Right forelimb (tissue), 1 donor: ENCODE data around the gene PCNX4.

Experiments used
- DNase-seq: peaks from one replicate; pipeline ENCODE4 v3.0.0-alpha.2; 2018

PCNX4 gene

GRCh38 chr14:60178164-60178563 lies 86.4 kb downstream of the PCNX4 start:
- DNase-seq = no peak

- no peak for DNase-seq
Observed at GRCh38 chr14:60178820-60179219, 87.1 kb downstream of the PCNX4 start.

- no peak for DNase-seq
Observed at GRCh38 chr14:60179431-60179869, 87.7 kb downstream of the PCNX4 start.

- no peak for DNase-seq
Observed at GRCh38 chr14:60183138-60183537, 91.4 kb downstream of the PCNX4 start.

GRCh38 chr14:60183741-60184140 lies 92.0 kb downstream of the PCNX4 start:
- no peak for DNase-seq

GRCh38 chr14:60184146-60184904 lies 92.6 kb downstream of the PCNX4 start:
- no peak for DNase-seq

- DNase-seq = no peak
Observed at GRCh38 chr14:60184905-60185555, 93.3 kb downstream of the PCNX4 start.

- DNase-seq = no peak
Observed at GRCh38 chr14:60188115-60188514, 96.4 kb downstream of the PCNX4 start.

- DNase-seq = no peak
Observed at GRCh38 chr14:60188696-60189095, 97.0 kb downstream of the PCNX4 start.

GRCh38 chr14:60189923-60190840 lies 98.5 kb downstream of the PCNX4 start:
- DNase-seq = no peak

GRCh38 chr14:60195179-60195810 lies 103.6 kb downstream of the PCNX4 start:
- no peak for DNase-seq

- DNase-seq = no peak
Observed at GRCh38 chr14:60196291-60196690, 104.6 kb downstream of the PCNX4 start.

- DNase-seq = no peak
Observed at GRCh38 chr14:60197629-60198303, 106.0 kb downstream of the PCNX4 start.

- DNase-seq = no peak
Observed at GRCh38 chr14:60199321-60199720, 107.6 kb downstream of the PCNX4 start.

GRCh38 chr14:60204104-60204842 lies 112.5 kb downstream of the PCNX4 start:
- DNase-seq = no peak

GRCh38 chr14:60204843-60205774 lies 113.4 kb downstream of the PCNX4 start:
- DNase-seq = no peak

- no peak for DNase-seq
Observed at GRCh38 chr14:60206249-60206670, 114.5 kb downstream of the PCNX4 start.

GRCh38 chr14:60206837-60207533 lies 115.3 kb downstream of the PCNX4 start:
- DNase-seq = no peak

- no peak for DNase-seq
Observed at GRCh38 chr14:60210703-60211102, 119.0 kb downstream of the PCNX4 start.

- DNase-seq = no peak
Observed at GRCh38 chr14:60211153-60211552, 119.4 kb downstream of the PCNX4 start.
